DMS53 treated with DMSO at 0.1 percent for 48 hours (cell line): ENCODE data around the gene RPL39L.

Experiments used
- DNase-seq: peaks from one replicate; lab custom pipeline; 2025; ENCODE audit not compliant: unreplicated experiment; lab: John Stamatoyannopoulos, UW

RPL39L gene

DNA sequence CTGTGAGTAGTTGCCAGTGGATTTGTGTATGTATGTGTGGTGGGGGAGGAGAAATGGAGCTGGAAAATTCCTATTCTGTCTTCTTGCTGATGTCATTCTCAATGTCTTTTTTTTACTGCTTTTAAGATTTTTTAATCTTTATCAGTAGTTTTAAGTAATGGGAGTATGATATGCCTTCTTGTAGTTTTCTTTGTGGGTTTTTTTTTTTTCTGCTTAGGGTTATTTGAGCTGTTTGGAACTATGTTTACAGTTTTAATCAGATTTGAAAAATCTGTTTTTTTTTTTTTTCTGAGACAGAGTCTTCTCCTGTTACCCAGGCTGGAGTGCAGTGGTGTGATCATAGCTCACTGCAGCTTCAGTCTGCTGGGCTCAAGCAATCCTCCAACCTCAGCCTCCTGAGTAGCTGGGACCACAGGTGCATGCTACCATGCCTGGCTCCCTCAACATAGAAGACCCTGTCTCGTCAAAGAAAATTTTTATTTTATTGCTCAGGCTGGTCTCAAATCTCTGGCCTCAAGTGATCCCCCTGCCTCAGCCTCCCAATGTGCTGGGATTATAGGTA lies 37.1 kb downstream of the RPL39L start:
- DNase-seq = no peak

- no peak for DNase-seq
Observed at GRCh38 chr3:187101184-187102072, 37.9 kb downstream of the RPL39L start.

GRCh38 chr3:187098923-187099512 lies 40.3 kb downstream of the RPL39L start:
- no peak for DNase-seq

- DNase-seq = no peak
Observed at GRCh38 chr3:187093320-187093719, 46.0 kb downstream of the RPL39L start.

GRCh38 chr3:187088701-187089100 lies 50.6 kb downstream of the RPL39L start:
- no peak for DNase-seq

DNA sequence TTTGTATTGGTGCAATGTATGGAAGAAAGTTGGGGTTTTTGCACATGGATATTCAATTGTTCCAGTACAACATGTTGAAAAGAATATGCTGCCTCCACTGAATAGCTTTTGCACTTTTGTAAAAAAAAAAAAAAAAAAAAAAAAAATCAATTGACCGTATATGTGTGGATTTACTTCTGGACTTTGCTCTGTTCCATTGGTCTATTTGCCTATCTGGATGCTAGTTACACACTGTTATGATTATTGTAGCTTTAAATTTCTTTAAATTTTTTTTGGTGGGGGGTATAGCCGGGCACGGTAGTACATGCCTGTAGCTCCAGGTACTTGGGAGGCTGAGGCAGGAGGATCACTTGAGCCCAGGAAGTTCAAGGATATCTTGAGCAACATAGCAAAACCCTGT lies 52.5 kb downstream of the RPL39L start:
- DNase-seq = no peak

DNA sequence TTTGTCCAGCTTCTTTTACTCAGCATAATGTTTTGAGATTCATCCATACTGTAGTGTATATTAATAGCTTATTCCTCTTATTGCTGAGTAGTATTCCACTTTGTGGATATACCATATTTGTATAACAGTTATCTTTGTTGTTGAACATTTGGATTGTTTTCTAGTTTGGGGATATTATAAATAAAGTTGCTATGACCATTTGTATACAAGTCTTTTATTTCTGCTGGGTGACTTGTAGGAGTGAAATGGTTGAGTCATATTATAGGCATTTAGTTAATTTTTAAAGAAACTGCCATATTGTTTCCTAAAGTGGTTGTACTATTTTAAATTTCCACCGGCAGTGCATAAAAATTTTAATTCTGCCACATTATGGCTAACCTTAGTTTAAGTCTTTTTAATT lies 53.4 kb downstream of the RPL39L start:
- no peak for DNase-seq

DNA sequence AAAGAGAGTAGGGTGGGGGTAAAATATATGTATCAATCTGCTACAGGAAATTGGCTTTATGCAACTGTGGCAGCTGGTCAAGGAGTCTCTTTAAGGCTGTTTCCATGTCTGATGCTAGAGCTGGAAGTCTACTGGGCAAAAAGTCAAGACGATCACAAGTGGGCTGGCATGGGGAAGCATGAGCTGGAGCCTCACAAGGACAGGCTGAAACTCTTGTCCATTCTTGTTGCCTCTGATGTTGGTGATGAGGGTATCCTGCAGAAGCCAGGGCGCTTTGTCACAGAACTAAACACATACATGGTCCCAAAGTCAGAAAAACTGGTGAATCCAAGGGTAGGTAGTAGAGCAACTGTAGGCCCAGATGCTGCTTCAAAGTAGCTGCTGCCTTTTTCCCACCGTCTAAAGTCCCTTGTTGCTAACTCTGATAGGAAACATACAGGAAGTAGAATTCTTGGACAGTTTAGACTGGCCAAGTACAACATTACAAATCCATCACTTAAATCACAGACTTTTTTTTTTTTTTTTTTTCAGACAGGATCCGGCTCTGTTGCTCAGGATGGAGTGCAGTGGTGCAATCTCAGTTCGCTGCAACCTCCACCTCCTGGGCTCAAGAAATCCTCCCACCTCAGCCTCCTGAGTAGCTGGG lies 54.2 kb downstream of the RPL39L start:
- no peak for DNase-seq

DNA sequence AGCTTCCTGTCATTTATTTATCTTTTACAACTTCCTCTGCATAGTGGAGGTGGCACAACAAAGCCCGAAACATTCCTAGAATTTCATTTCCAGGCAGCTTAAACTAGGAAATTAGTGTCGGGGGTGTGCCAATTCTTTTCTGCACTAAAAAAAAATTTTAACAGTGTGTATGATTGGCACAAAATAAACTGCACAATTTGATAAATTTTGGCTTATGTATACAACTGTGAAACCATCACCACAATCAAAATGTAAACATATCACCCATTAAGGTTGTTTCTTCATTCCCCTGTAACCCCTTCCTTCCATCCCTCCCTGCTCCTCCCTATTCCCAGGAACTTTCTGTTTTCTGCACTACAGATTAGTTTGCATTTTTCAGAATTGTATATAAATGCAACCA lies 54.7 kb downstream of the RPL39L start:
- no peak for DNase-seq

GRCh38 chr3:187084126-187084525 lies 55.2 kb downstream of the RPL39L start:
- no peak for DNase-seq

DNA sequence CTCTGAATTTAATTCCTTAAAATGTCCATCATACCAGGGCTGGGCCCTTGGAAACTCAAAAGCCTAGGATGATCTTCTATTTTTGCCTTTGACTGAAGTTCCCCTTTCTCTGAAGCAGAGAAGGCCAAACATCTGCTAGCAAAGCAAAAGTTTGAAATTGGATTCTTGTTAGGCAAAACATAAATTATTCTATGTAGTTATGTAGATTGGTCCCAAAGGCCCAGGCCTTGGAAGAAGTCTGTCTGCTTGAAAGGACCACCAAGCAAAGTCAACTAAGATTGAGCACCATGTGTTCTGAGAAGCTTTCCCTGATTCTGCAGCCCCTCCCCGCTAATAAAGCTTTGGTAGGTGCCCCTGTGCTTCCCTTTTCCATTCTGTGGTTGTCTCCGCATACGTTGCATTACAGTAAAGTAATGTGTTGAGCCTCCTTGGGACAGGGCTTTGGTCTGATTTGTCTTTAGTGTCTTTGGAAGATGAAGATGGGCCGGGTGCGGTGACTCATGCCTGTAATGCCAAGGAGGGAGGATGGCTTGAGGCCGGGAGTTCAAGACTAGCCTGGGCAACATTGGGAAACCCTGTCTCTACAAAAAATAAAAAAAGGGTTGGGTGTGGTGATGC lies 56.4 kb downstream of the RPL39L start:
- no peak for DNase-seq

DNA sequence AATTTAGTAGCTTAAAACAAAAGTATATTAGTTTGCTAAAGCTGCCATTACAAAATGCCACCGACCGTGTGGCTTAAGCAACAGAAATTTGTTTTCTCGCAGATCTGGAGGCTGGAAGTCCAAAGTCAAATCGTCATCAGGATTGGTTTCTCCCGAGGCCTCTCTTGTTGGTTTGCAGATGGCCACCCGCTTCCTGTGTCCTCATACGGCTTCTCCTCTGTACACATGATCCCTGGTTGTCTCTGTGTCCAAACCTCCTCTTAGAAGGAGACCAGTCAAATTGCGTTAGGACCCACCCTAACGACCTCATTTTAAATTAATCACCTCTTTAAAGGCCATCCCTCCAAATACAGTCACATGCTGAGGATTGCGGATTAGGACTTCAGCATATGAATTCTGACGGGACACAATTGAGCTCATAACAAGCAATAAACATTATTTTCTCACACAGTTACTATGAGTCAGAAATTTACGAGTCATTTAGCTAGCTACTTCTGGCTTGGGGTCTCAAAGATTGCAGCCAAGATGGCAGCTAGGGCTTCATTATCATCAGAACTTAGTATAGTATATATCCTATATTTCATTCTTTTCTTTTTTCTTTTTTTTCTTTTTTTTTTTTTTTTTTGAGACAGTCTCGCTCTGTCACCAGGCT lies 58.4 kb downstream of the RPL39L start:
- DNase-seq = no peak

DNA sequence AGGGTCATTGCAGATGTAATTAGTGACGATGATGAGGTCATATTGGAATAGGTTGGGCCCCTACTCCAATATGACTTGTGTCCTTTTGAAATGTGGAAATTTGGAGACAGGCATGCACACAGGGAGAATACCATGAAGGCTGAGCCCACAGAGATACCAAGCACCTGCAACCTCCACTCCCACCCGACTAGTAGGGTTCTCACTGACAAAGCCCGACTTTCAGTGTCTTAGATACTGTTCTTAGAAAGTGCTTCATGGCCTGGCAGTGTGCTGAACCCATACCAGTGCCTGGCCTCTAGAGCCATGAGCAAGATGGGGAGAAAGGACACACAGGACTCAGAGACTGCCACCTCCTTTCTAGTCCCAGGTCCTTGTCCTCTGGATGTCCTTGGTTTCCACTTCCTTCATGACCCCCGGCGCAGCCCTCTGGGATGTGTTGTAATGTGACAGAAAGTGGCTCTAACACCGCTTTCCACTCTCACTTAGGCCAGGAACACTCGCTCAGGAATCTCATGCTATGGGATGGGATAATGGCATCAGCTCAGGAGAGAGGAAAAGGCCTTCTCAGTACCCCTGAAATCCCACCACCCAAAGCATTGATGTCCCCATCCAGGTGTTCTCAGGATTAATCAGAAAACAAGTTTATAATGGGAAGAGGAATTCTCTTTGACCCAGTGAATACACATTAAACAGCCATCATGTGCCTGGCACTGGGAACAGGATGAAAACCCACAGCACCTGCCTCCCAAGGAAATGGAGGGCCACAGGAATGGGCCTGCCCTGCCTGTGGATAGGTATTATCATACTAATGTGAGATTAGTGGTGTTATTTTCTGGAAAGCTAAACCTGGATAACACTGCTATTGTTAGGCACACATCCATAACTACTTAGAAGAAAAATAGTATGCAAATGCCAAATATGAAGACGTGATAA lies 59.9 kb downstream of the RPL39L start:
- no peak for DNase-seq

GRCh38 chr3:187077537-187077936 lies 61.8 kb downstream of the RPL39L start:
- no peak for DNase-seq

DNA sequence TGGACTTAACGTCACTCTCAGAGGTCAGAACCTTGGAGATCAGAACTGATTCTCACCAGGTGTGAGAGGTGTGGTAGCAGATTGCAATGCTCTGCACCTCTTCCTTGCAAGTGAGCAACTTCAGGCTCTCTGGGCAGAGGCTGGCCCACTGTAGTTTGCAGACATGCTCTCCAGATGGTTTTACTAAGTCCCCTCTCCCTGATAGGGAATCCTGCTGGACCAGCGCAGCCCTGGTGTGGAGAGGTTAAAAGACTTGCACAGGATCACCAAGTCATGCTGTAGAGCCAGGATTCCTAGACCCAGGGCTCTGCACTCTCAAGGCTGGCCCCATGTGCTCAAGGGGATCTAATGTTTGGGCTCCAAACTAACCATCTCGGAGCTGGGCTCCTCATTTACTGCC lies 62.2 kb downstream of the RPL39L start:
- DNase-seq = no peak

GRCh38 chr3:187076297-187076696 lies 63.0 kb downstream of the RPL39L start:
- DNase-seq = no peak

DNA sequence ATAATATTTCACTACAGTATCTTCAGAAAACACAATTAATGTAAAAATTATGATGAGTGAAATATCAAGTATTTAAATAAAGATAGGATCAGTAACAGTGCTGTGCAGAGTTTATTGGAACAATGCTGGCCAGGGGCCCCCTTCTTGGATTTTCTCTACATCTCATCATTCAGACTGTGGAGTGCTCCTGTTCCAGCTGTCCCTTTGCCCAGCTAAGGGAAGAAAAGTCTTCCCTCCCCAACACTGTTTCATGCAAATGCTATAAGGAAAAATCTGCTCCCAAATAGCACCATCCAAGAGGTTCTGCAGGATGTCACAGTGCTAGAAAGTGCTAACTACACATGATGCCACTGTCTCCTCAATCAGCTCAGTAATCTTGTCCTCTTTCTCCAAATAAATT lies 64.5 kb downstream of the RPL39L start:
- DNase-seq = no peak

GRCh38 chr3:187073581-187074098 lies 65.7 kb downstream of the RPL39L start:
- DNase-seq = no peak

DNA sequence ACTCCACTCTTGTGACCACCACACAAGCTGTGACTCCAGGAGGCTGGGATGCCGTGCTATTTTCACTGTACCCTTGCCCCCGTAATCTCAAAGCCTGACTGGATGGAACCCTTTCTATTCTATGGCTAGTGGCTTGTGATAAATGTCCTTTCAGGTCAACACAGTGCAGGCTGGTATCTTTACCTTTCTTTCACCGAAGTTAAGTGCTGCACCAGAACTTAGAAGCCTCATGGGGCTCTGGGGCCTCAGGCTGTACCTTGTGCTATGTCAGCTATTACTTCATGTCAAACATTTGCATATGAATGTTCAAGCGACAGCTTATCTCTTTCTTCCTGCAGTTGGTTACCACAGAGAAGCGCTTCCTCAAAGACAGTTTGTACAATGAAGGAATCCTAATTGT lies 66.8 kb downstream of the RPL39L start:
- DNase-seq = no peak

DNA sequence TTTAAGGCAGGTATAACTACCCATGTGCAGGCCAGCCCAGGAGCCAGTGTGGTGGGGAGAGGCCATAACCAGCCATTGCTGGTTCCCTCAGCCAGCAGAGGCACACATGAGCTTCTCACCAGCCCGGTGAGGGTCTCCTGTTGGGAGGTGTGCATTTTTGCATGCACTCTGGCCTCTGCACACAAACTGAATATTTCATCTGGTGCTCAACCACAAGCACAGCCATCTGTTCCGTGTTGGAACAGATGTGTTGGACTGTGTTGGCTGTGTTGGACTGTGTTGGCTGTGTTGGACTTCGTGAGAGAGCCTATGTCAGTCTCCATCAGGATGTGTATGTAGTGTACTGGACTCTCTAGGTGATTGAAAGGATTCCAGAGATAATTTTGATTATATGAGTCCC lies 67.2 kb downstream of the RPL39L start:
- DNase-seq = no peak
